NCI-H128 (cell line): ENCODE measurements around the gene MGAT4A.
"Not testable (repeated sequence)": the region's sequence is repeated elsewhere in the genome, so short reads cannot be mapped to it uniquely, and the experiment has no call there.

ENCODE experiments used
- DNase-seq: peaks from one replicate; lab custom pipeline; 2025; ENCODE audit not compliant: unreplicated experiment; lab: John Stamatoyannopoulos, UW

Gene MGAT4A

DNA sequence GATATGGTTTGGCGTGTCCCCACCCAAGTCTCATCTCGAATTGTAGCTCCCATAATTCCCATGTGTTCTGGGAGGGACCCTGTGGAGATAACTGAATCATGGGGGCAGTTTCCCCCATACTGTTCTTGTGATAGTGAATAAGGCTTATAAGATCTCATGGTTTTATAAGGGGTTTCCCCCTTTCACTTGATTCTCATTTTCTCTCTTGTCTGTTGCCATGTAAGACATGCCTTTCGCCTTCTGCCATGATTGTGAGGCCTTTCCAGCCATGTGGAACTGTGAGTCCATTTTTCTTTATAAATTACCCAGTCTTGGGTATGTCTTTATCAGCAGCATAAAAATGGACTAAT lies 71.5 kb downstream of the MGAT4A start:
- not testable (repeated sequence) for DNase-seq

DNA sequence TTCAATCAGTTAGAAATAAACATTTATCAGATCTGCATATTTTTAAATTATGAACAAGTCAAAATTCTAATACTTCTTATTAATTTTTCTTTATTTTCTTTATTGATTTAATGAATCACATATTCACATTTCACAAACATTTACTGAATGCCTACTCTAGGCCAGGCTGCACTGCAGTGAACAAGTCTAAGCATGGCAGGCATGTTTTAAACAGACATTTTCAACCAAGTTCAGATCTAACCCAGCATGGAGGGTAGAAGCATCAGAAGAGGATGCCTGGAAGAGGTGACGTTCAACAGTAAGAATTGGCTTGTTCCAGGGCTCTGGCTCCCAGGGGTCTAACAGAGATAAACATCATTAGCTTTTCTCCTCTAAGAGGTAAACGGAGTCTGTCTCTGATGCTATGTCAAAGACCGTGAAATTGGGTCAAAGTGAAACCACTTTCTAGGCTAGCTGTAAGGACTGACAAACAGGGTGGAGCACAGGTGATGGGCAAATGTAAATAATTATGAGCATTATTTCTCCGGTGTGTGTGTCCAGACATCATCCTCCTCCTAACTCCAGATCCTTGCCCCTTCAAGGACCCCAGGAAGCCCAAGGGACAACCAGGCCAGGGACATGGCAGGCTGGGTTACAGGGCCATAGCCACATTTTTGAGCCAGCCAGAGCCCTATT lies 72.0 kb downstream of the MGAT4A start:
- DNase-seq = no peak

DNA sequence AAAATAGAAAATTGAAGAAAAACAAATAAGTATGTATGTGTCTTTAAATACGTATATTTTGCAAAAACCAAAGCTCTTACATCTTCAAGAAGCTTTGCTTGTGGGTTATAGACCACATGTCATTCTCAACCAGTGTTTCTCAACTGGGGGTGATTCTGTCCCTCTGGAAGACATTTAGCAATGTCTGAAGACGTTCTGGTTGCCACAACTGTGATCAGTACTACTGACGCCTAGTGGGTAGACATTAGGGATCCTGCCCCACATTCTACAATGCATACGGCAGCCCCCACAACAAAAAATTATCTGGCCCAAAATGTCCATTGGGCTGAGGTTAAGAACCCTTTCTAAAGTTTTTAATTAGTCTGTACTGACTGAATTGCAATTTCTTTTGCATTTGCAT lies 74.1 kb downstream of the MGAT4A start:
- DNase-seq = no peak

DNA sequence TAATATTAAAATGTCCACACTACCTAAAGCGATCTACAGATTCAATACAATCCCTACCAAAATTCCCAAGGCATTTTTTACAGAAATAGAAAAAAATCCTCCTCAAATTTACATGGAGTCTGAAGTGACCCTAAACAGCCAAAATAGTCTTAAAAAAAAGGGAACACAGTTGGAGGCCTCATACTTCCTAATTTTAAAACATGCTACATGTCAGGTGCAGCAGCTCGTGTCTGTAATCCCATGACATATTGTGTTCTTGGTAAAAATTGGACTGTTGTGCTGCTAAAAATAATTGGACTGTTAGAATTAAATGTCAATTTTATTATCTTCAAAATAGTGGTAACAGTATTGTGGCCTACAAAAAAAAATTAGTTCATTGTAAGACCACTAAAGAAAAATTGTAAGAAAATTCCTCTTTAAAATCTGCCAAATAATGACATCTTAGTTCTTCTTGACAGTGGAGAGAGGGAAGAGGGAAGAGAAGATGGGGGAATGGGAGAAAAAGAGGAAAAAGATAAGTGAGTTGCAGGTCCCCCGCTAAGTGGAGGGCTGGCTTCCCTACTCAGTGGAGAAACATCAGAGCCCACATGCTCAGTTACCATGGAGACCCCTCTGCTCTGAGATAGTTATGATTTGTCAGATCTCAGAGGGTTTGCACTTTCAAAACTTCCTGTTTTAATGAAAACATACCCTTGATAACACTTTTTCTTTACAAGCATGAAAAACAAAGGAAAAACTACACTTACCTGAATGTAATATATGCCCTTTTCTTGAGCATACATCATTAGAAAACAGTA lies 76.0 kb downstream of the MGAT4A start:
- no peak for DNase-seq

DNA sequence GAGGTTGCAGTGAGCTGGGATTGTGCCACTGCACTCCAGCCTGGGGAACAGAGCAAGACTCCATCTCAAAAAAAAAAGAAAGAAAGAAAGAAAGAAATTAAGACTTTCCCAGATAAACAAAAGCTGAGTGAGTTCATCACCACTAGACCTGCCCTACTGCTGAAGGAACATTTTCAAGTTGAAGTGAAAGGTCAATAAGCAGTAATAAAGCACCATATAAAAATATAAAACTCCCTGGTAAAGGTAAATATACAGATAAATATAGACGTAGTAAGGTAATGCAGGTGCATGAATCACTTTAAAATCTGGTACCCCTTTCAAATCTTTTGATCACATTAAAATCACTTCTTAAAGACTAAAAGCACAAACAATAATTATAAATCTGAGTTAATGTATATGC lies 79.9 kb downstream of the MGAT4A start:
- DNase-seq = no peak

DNA sequence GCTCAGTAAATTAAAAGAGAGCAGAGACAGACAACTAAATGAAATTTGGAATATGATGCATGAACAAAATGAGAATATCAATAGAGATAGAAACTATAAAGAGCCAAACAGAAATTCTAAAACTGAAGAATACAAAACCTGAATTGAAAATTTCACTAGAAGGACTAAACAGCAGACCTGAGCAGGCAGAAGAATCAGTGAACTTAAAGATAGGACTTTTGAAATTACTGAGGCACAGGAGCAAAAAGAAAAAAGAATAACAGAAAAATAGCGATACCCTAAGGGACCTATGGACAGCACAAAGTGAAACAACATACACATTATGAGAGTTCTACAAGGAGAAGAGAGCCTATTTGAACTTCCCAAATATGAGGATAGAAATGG lies 80.9 kb downstream of the MGAT4A start:
- no peak for DNase-seq

DNA sequence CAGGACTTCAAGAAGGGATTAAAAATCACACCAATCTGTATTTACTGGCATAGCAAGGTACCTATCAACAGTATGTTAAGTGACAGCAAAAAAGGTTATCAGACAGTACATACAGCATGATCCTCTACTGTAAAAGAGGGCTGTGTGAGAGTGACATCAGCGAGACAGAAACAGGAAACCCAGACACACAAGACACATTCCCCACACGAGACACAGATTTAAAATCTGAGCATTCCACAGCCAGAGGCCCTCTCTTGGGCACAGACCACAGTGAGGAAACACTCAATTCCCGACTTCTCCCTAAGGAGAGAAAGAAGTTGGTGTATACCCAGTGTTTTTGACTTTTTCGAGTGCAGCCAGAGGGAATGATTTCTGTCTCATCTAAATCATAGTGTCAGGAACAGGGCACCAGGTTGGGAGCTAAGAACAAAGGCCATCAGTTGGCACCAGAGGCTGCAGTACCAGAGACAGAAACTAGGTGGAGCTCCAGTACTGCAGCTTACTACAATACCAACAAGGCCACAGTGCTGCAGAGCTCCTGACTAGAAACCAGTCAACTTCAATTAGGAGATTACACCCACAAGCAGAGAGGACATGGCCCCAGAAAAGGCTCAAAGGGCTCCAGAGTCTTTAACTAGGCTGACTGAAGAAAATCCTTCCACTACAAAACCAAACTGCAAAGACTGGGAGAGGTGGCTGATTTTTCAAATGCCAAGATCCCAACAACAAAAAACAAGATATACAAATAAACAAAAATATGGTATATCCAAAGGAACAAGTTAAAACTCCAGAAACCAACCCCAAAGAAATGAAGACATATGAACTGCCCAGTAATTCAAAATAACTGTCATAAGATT lies 81.6 kb downstream of the MGAT4A start:
- peak; percentile 42 for DNase-seq

DNA sequence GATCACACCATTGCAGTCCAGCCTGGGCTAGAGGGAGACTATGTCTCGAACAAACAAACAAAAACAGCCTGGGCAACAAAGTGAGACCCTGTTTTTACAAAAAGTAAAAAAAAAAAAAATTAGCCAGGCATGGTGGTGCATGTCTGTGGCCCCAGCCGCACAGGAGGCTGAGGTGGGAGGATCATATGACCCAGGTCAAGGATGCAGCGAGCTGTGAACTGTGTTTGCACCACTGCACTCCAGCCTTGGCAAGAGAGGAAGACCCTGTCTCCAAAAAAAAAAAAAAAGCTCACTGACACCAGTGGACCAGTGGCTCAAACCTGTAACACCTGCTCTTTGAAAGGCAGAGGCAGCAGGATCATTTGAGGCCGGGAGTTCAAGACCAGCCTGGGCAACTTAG lies 82.5 kb downstream of the MGAT4A start:
- no peak for DNase-seq

DNA sequence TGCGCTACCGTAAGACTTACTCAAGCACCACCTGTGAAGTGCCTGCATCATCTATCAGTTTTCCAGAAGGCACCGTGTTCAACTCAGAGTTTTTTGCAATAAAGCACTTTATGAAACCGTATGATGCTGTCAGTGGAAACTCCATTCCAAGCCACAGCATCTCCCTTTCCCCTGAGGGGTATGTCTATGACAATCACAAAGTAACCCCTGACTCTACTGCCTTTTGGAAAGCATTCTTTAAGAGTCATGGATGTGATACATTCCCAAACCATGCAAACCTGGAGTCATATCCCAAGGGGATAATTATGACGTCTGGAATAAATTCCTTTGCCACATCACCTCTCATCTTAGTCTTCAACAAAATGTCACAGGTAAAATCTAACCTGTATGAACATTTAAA lies 83.3 kb downstream of the MGAT4A start:
- DNase-seq = no peak

DNA sequence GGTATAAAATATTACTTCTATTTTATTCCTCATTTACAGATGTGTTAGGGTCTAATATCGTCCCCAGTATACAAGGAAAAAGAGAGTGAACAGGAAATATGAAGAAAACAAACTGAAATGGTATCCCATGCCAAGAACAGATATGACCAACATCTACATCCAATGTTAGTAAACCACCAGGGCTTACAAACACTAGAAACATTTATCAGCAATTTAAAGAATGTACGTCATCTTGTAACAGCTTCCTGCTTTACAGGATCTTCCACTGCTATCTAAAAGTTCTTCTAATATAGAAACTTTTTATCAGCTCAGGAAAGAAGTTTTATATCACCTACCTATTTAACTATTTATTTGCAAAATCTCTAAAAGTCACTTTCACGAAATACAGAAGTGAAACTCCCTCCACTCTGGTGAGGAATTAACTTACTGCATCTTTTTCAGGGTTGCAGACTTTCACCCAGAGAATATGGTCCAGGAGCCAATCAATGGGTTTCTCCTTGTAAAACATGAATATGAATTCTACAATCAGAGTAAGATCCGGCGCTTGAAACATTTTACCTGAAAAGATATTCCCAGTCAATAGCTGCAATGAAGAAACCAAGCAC lies 87.3 kb downstream of the MGAT4A start:
- DNase-seq = no peak

DNA sequence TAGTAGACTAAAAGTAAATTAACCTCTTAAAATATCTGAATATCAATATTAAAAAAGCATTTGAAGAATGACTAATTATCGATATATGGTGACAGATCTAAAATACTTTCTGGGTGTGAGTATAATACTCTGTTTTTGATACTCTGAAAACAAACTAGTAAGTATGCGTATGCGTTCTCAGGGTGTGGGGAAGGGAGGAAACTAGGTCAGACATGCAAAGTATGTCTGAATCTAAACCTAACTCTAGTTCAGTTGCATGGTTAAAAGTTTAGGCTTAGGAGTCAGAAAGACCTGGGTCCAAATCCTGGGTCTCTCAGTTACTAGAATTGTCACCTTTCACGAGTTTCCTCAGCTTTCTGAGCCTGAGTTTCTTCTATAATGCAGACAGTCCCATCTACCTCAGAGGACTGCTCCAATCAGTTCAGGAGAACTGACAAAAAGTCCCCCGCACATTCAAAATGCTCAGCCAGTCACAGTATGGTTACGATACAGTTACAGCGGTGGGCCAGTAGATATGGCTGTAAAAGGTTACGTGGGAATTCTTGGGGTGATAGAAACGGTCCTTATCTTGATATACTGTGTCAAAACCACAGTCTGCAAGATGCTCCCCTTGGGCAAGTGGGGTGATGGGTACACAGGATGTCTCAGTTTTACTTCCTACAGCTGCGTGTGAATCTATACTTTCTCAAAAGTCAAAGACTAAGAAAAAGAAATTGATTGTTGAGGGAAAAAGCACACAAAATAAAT lies 93.4 kb downstream of the MGAT4A start:
- DNase-seq = no peak

DNA sequence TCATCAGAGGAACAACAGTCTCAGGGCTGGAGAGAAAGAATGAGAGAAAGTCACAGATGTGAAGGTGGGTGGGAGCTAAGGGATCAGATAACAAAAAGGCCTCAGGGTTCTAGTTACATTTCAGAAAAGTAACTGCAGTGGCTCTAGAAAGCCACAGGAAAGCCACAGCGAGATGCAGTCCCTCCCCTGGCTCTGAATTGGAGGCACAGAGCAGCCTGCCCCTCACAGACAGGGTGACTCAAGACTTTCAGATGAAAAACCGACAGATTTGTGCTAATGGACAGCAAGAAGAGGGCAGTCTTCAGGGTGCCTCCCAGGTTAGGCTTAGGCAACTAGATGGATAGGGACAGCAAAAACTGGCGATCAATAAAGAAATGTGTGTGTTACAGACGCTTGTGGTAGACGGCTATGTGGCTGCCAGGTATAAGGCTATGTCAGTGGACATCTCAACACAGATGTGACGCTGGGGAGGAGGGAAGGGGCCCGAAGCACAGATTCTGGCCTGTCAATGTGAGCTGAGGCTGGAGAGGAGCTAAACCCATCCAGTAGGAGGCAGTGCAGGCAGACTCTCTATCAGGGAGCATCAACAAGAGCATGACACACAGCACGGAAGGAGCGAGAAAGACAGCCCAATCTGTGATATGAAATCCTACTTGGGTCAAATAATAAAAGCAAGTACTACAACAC lies 96.4 kb downstream of the MGAT4A start:
- DNase-seq = no peak

DNA sequence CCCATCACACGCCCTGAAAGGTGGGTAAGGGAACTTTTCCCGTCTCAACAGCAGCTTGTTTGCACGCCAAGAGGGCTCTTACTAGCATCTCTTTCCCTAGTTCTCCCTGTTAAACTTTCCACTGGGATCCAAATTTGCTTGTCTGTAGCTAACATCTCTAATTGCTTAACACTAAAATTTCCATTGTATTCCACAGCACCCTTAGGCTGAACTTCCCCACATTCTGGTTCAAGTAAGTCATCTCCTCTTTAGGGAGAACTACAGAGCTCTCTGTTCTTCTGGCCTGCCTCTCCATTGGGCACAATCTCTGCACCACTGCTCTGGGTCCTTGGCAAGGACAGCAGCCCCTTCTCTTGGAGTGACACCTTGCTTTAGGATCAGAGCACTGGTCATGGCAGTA lies 98.6 kb downstream of the MGAT4A start:
- no peak for DNase-seq

DNA sequence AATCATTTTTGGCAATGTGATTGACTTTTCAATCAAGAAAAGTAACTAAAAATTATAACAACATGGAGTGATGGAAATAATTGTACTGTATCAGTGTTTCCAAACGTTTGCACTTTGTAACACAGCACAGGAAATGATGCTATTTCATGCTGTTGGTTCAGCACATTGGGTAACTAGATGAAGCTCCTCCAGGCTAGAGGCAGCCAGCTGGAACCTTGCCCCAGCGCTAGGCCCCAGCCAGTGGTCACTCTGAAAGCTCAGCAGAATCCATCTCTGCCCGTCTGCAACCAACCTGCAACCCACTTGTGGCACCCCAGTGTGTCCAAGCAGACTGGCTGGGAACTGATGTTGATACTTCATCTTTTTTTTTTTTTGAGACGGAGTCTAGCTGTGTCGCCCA lies 107.3 kb downstream of the MGAT4A start:
- no peak for DNase-seq

DNA sequence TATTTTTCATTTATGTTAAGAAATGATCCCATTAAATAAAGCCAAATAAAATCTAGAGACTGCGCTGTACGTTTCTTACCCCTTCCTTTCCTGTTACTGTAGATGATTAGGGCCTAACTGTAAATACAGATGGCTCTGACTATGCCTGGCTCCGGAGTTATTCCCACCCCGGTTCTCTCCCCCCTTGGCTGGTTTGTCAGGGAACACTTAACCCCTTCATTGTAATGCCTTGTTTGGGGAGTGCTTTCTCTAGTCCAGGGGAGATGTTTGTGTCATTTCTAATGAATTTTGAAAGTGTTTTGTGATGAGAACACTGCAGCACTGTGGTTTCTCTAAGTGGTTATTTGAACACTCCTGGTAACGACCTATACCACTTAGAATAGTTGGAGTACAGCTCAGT lies 113.8 kb downstream of the MGAT4A start:
- DNase-seq = no peak

DNA sequence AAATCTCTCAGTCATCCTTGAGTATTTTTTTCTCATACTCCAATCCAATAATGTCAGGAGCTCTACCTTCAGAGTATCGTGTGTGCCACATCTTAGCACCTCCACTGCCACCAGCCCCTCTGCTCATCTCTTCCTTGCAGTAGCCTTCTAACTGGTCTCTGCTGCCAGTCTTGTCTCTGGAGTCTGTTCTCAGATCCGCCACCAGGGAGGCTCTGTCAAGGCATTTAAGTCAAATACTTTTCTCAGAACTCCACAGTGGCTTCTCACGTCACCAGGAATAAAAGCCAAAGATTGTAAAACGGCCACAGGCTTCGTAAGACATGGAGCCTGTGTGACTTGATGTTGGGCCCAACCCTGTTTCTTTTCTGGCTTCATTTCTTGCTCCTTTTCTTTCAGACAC lies 115.5 kb downstream of the MGAT4A start:
- DNase-seq = no peak

DNA sequence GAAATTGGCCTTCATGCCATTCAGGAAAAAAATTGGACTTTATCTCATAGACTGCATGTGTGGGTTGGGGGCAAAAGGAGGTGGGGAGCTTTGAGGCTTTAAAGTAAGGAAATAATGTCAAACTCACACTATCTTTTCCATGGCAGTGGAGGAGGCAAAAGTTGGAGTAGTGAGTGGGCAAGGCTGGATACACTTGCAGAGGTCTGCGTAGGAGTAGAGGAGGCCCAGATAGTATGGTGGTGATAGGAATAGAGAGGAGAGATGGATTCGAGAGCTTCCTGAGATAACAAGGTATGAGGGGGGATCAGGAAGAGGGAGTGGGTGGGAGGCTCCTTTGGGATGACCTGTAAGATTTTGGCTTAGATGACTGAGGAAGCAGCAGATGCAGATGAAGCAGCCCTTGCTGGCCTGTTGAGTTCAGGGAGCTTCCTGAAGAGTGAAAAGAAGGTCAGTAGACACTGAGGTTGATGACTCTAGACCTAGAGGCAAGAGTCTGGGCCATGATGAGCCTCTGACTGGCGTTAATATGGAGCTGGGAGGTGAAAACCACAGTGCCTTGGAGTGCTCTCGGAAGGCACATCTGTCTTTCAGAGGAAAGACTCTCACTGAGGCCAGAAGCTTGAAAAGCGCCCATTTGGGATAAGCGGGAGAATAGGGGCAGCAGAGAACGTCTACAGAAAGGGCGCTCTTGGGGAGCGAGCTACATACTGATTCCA lies 116.8 kb downstream of the MGAT4A start:
- no peak for DNase-seq

DNA sequence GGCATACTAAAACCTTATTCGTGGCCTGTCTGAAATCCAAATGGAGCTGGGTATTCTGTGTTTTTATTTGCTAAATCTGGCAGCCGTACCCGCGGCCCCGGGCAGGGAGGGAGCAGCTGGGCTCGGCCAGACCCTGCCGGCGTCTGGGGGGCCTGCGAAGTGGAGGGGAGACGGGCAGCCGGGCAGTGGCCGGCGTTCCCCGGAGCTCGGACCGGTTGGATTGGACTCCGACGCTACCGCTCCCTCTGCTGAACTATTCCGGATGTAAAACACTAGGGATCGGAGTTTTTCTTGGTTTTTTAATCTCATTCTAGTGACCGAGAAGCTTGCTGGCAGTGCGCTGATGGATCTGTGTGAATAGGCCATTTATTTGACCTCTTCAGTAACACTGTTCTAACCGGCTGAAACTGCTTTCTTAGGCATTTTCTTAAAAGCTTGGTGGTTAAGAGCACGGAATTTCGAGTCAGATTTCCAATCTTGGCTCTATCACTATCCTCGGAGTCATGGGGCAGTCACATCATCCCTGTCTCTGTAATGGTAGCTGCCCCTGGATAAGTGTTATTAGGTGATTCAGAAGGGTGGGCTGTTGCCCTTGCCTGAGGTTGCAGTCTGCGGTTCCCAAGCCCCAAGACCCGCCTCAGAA lies 121.8 kb downstream of the MGAT4A start:
- no peak for DNase-seq
